Measurements from ENCODE around the gene RNF167. TPM values are rescaled to one million over a fixed set of nuclear protein-coding genes. Genes with fewer than 3 reads are reported as not detected.

RNF167 gene
- total RNA-seq, 6 experiments from 2014 or later = 52.1 to 73.5 (median 57.5) TPM

DNA sequence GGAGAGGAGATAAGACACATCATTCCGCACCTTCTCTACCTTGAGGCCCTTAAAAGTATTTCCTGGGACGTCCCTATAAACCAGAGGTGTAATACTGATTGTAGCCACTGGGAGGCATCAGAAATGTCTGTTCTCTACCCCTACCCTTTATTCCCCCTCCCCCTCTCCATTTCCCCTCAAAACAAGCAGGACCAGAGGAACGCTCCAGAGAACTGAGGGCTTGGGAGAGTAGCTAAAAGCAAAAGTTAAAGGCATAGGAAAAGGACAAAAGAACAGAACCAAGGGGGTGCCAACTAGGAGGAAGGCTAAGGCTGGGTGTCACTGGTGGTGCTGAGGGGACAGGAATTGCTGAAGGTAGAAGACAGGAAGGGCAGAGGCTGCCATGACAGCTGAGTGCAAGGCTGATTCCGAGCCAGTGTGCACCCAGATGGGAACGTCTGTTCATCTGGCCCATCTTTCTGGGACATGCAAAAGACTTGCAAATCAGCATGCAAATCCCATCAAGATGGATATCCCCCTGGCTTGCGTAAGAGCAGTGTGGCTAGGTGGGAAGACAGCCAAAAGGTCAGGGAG lies 40.7 kb downstream of the RNF167 start:
- peaks cover 0 to 34% (median 14%) of the 10 kb centered on the region in 4 donors for H3K36me3 ChIP-seq
- no peaks in the 10 kb centered on the region for H3K27me3 ChIP-seq
- WGBS (ENCODE audit: insufficient coverage, low coverage, low lambda C conversion rate, missing lambda C conversion rate) = 11% methylated on average over 4 of the region's 6 CpGs
- no peaks in the 10 kb centered on the region for H3K9me3 ChIP-seq
- TF ChIP-seq CTCF (IDR thresholded peaks at IDR 0.05) (peak; percentile 65 to 77 (median 68)), POLR2A (IDR thresholded peaks at IDR 0.05) (no peak)
- intact Hi-C loops (cut with DNase I) = loop anchor here (5.0 to 10.0 kb wide), 2 partner anchors 82 to 84 kb away; no protein-coding TSS in a partner anchor
- H3K4me1 ChIP-seq = no peaks in the 10 kb centered on the region
- H3K27ac ChIP-seq = no peak overlapping the region
- peak; percentile 67 to 79 (median 76) for ATAC-seq
- no peak for DNase-seq
- no peak overlapping the region for H3K4me3 ChIP-seq

GRCh38 chr17:4982305-4982704 lies 42.2 kb downstream of the RNF167 start:
- Histone ChIP-seq H3K27ac (no peak overlapping the region), H3K9me3 (no peaks in the 10 kb centered on the region), H3K4me3 (no peak overlapping the region), H3K36me3 (peaks cover 0 to 26% (median 10%) of the 10 kb centered on the region in 4 donors), H3K4me1 (peaks cover 0 to 8% (median 2%) of the 10 kb centered on the region in 4 donors), H3K27me3 (no peaks in the 10 kb centered on the region)
- ATAC-seq (no peak), DNase-seq (no peak)
- TF ChIP-seq CTCF (IDR thresholded peaks at IDR 0.05) (no peak), POLR2A (IDR thresholded peaks at IDR 0.05) (no peak)
- intact Hi-C loops (cut with DNase I) = loop anchor here (5.0 to 10.0 kb wide), 2 partner anchors 80 to 82 kb away; no protein-coding TSS in a partner anchor
- WGBS (ENCODE audit: insufficient coverage, low coverage, low lambda C conversion rate, missing lambda C conversion rate) = 80% methylated on average over 5 of the region's 5 CpGs

DNA sequence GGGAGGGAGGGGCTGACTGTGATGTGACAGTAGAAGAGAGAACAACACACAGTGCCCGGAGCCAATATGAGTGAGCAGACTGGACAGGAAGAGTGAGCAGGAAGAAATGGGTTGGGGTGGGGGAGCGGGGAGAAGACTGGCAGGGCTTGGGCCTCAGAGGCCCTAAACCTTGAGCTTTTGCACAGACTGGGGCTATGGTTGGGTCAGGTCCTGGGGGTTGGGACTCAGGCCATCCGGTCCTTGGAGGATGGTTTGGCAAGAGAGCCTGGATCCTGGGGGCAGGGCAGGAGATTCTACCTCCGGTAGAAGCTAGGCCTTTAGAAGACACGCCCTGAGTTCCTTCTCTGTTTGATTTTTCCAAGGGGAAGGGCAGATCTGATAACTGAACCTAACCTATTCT lies 46.3 kb downstream of the RNF167 start:
- DNase-seq (no peak), ATAC-seq (peak in 3 of 4 donors; percentile 1 to 7 (median 2))
- intact Hi-C loops (cut with DNase I) = loop anchor here in 1 of 2 donors (10.0 kb wide), 1 partner anchor 78 kb away; no protein-coding TSS in a partner anchor
- Histone ChIP-seq H3K9me3 (no peaks in the 10 kb centered on the region), H3K36me3 (peaks cover 0 to 9% (median 1%) of the 10 kb centered on the region in 4 donors), H3K4me1 (peaks cover 0 to 17% (median 2%) of the 10 kb centered on the region in 4 donors), H3K27ac (peak overlapping the region; percentile 85 to 89 (median 87)), H3K4me3 (peak overlapping the region; percentile 65 to 98 (median 84)), H3K27me3 (no peaks in the 10 kb centered on the region)
- no peak for TF ChIP-seq CTCF (IDR thresholded peaks at IDR 0.05)
- no peak for TF ChIP-seq POLR2A (IDR thresholded peaks at IDR 0.05)
- 10% methylated on average over 3 of the region's 5 CpGs for WGBS (ENCODE audit: insufficient coverage, low coverage, low lambda C conversion rate, missing lambda C conversion rate)

DNA sequence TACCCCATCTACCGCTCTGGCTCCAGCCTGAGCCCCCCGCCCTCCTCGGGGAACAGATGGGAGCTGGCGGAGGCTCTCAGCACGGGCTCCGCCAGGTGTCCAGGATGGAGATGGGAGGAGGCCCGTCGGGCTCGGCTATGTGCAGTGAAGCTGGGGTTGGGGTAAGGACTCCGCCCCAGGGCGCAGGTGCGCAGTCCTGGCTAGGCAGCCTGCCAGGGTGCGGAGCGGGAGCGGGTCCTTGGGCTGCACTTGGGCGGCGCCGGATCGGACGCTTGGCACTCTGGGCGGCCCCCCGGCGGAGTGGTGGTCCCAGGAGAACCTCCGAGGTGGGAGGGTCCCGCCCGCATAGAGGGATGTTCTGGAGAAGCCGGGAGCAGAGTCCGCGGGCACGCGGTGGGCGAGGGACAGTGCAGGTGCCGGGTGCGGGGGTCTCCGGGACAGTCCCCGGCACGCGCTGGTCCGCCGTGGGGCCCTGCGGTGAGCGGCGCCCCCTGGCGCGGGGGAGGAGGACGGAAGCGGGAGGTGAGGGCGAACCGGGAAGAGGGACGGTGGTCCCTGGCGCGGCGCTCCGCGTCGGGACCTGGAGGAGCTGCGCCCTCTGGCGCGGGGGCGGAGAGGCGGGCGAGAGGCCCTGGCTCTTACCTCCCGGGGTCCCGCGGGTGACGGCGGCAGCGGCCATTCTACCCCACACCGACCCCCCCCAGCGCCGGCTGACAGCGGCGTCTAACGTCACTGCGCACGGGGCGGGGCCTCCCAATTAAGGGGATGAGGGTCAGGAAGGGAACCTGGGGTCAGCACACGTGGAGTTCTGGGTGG lies 47.1 kb downstream of the RNF167 start, which contains the start of gene CAMTA2:
Gene CAMTA2 (minus strand): TSS at position 725 of the 816 bp plus-strand sequence. CDS start 1,453 bp downstream, outside the sequence.
- Histone ChIP-seq H3K27me3 (no peaks in the 10 kb centered on the region), H3K4me3 (peak within 1 kb of the TSS; percentile 65 to 98 (median 84)), H3K27ac (peak within 1 kb of the TSS; percentile 85 to 89 (median 87)), H3K9me3 (no peaks in the 10 kb centered on the region), H3K4me1 (peaks cover 0 to 17% (median 2%) of the 10 kb centered on the region in 4 donors), H3K36me3 (peaks cover 0 to 9% (median 1%) of the 10 kb centered on the region in 4 donors)
- peak; percentile 90 to 92 (median 91) for DNase-seq
- intact Hi-C loops (cut with DNase I) = loop anchor here in 1 of 2 donors (10.0 kb wide), 1 partner anchor 78 kb away; no protein-coding TSS in a partner anchor
- peak; percentile 88 to 92 (median 92) for ATAC-seq
- WGBS (ENCODE audit: insufficient coverage, low coverage, low lambda C conversion rate, missing lambda C conversion rate) = 2% methylated on average over 10 of the region's 78 CpGs
- TF ChIP-seq POLR2A (IDR thresholded peaks at IDR 0.05) (peak; percentile 67), CTCF (IDR thresholded peaks at IDR 0.05) (peak; percentile 72 to 85 (median 77))
